CD4-positive, alpha-beta T cell (primary cell): ENCODE data around the gene RNPEPL1. TPM values are rescaled to one million over a fixed set of nuclear protein-coding genes. Genes with fewer than 3 reads are reported as not detected.

Experiments used
- ATAC-seq: fragments of 200-7000 bp; cut with Tn5 transposase; one replicate; pipeline ENCODE4 v1.10.0; 2022; ENCODE audit warnings: mild to moderate bottlenecking; ENCODE audit not compliant: poor library complexity
- CTCF ChIA-PET: fragments of 350-600 bp; sonication (Branson Sonifier 250); formaldehyde crosslinking; loops from one replicate; lab custom pipeline; 2021; ENCODE audit warnings: antibody characterized with exemption, inconsistent platforms; lab: Charles Lee
- POLR2A ChIA-PET: fragments of 350-600 bp; sonication (Branson Sonifier 250); formaldehyde crosslinking; loops from one replicate; lab custom pipeline; 2021; ENCODE audit warnings: antibody characterized with exemption, inconsistent platforms; lab: Charles Lee
- DNase-seq, 14 experiments: peaks; one replicate each; pipeline ENCODE4 v3.0.0-alpha.2; 2013 to 2020; ENCODE audit warnings: mixed read lengths in 2 of 14
- H3K27ac ChIP-seq, 2 donors: one replicate each; pipeline versions ENCODE4 v1.5.1 to v1.7.0; 2013; ENCODE audit warnings: low read length in 2 of 2, low read depth in 1 of 2, mild to moderate bottlenecking in 1 of 2
- H3K27me3 ChIP-seq, 2 experiments: 1 replicate in 1 of 2; 2 replicates in 1 of 2; pipeline versions ENCODE4 v1.6.1 to v1.7.0; 2013; ENCODE audit warnings: low read length in 2 of 2, control low read depth in 1 of 2, mild to moderate bottlenecking in 1 of 2, moderate library complexity in 1 of 2; ENCODE audit not compliant: insufficient read depth in 2 of 2, control insufficient read depth in 1 of 2
- H3K36me3 ChIP-seq: one replicate; pipeline ENCODE4 v1.6.1; 2013; ENCODE audit warnings: low read length, control low read depth; ENCODE audit not compliant: insufficient read depth
- H3K4me1 ChIP-seq: one replicate; pipeline ENCODE4 v1.6.1; 2013; ENCODE audit warnings: low read length, control low read depth; ENCODE audit not compliant: insufficient read depth
- H3K4me3 ChIP-seq: one replicate; pipeline ENCODE4 v1.5.1; 2013; ENCODE audit warnings: mild to moderate bottlenecking, low read length, moderate library complexity
- H3K9me3 ChIP-seq, 2 experiments: 1 replicate in 1 of 2; 2 replicates in 1 of 2; pipeline versions ENCODE4 v1.6.1 to v1.7.0; 2013; ENCODE audit warnings: low read length in 2 of 2, mild to moderate bottlenecking in 2 of 2, control low read depth in 1 of 2, moderate library complexity in 1 of 2; ENCODE audit not compliant: control insufficient read depth in 1 of 2, insufficient read depth in 1 of 2
- H3K27ac Mint-ChIP-seq: one replicate; pipeline ENCODE4 v1.8.0; 2020; ENCODE audit warnings: mixed read lengths
- H3K27me3 Mint-ChIP-seq: one replicate; pipeline ENCODE4 v1.8.0; 2021; ENCODE audit warnings: mixed read lengths
- H3K36me3 Mint-ChIP-seq: one replicate; pipeline ENCODE4 v1.8.0; 2021; ENCODE audit warnings: low read depth, mixed read lengths
- H3K4me1 Mint-ChIP-seq: one replicate; pipeline ENCODE4 v1.8.0; 2021; ENCODE audit warnings: low read depth, mixed read lengths
- H3K4me3 Mint-ChIP-seq: one replicate; pipeline ENCODE4 v1.8.0; 2020; ENCODE audit warnings: mild to moderate bottlenecking, mixed read lengths
- H3K9me3 Mint-ChIP-seq: one replicate; pipeline ENCODE4 v1.8.0; 2020; ENCODE audit warnings: mixed read lengths
- intact Hi-C, 2 experiments: fragments of 100-400 bp; cut with DNase I in 1 of 2; cut with micrococcal nuclease in 1 of 2; formaldehyde crosslinking; loops; one replicate each; pipeline versions ENCODE4 v1.15.1 to v1.9.0; 2023 to 2025; cut with DNase I, micrococcal nuclease
- total RNA-seq, 174 experiments: library from RNA in 2 of 174; stranded (reverse) in 2 of 174; gene quantifications; one replicate each; pipeline ENCODE4 v1.2.3 and lab custom pipeline; 2021 to 2026
- TF ChIP-seq, protein P1 (sequence below): fragments of 200-600 bp; IDR thresholded peaks from one replicate; pipeline ENCODE4 v1.8.0; 2022; ENCODE audit warnings: antibody characterized with exemption, mild to moderate bottlenecking

Gene RNPEPL1
- total RNA-seq, 2 experiments from 2014 or later, result 73.0 to 78.8 TPM

DNA sequence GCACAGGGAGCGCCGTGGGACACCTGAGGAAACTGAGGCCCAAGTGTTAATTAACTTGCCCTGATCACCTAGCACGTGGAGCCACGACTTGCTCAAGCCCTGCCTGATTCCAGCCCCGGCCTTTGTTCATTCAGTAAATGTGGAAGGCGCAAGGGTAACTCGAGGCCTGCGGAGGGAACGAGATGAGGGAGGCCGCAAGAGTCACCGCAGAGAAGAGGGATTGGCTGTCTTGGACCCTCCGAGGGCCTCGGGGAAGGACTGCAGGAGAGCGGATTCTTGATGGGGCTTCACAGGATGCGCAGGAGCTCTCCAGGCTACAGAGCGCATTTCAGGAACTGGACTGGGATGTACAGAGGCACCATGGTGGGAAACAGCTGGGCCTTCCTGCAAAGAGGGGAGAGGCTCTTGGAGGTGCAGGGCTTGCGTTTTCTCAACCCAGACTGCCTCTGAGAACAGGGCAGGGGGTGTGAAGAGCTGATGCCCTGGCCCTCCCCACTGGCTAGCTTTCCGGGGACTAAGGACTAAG is 10.0 kb upstream of the RNPEPL1 start:
- no peak for DNase-seq
- peaks cover 60% of the 10 kb centered on the region for H3K4me1 Mint-ChIP-seq
- H3K36me3 Mint-ChIP-seq, result peaks cover 43% of the 10 kb centered on the region
- POLR2A ChIA-PET, result interaction anchor here (2.0 to 2.8 kb wide), 2 partner anchors 8 to 11 kb away, joined by 7 to 15 read pairs; no protein-coding TSS in a partner anchor
- peak overlapping the region; percentile 87 for H3K4me3 Mint-ChIP-seq
- TF ChIP-seq, protein P1, sequence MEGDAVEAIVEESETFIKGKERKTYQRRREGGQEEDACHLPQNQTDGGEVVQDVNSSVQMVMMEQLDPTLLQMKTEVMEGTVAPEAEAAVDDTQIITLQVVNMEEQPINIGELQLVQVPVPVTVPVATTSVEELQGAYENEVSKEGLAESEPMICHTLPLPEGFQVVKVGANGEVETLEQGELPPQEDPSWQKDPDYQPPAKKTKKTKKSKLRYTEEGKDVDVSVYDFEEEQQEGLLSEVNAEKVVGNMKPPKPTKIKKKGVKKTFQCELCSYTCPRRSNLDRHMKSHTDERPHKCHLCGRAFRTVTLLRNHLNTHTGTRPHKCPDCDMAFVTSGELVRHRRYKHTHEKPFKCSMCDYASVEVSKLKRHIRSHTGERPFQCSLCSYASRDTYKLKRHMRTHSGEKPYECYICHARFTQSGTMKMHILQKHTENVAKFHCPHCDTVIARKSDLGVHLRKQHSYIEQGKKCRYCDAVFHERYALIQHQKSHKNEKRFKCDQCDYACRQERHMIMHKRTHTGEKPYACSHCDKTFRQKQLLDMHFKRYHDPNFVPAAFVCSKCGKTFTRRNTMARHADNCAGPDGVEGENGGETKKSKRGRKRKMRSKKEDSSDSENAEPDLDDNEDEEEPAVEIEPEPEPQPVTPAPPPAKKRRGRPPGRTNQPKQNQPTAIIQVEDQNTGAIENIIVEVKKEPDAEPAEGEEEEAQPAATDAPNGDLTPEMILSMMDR, result no peak
- Histone ChIP-seq H3K27ac (no peak overlapping the region), H3K4me3 (no peak overlapping the region), H3K4me1 (peaks cover 69% of the 10 kb centered on the region), H3K9me3 (no peaks in the 10 kb centered on the region), H3K27me3 (no peaks in the 10 kb centered on the region), H3K36me3 (peaks cover 29% of the 10 kb centered on the region)
- H3K9me3 Mint-ChIP-seq, result no peaks in the 10 kb centered on the region
- H3K27ac Mint-ChIP-seq, result peak overlapping the region; percentile 98
- CTCF ChIA-PET, result interaction anchor here (1.8 to 2.7 kb wide), 3 partner anchors 9 to 44 kb away, joined by 5 to 24 read pairs (median 13); partner anchors contain the start of gene RNPEPL1
- no peak for ATAC-seq
- intact Hi-C loops, result loop anchor here in 1 of 2 experiments (5.0 to 10.0 kb wide), 3 partner anchors 46 to 657 kb away; no protein-coding TSS in a partner anchor
- no peaks in the 10 kb centered on the region for H3K27me3 Mint-ChIP-seq

DNA sequence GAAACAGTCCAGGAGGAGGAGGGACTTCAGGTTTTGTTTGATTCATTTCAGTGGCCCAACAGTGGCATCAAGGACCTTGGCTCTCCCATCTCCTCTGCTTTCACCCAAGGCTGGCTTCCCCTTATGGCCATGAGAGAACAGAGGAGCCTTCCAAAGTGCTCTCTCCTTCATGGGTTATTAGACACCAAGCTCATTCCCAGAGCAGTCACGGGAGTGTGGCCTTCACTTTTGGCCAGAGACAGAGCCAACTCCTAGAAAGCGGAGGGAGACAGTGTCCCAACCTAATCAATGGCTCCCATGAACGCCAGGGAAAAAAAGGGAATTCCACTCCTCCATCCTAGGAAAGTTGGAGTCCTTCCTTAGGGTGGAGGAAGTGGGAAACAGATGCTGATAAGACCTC is 9.0 kb upstream of the RNPEPL1 start:
- ATAC-seq (no peak), DNase-seq (peak in 1 of 14 experiments; percentile 28)
- Mint-ChIP-seq H3K9me3 (no peaks in the 10 kb centered on the region), H3K4me1 (peaks cover 69% of the 10 kb centered on the region), H3K4me3 (peak overlapping the region; percentile 87), H3K27ac (peak overlapping the region; percentile 98), H3K27me3 (no peaks in the 10 kb centered on the region), H3K36me3 (peaks cover 46% of the 10 kb centered on the region)
- Histone ChIP-seq H3K9me3 (no peaks in the 10 kb centered on the region), H3K27me3 (no peaks in the 10 kb centered on the region), H3K36me3 (peaks cover 27% of the 10 kb centered on the region), H3K4me1 (peaks cover 79% of the 10 kb centered on the region), H3K27ac (no peak overlapping the region), H3K4me3 (peak overlapping the region; percentile 53)
- intact Hi-C loops, result loop anchor here in 1 of 2 experiments (5.0 to 10.0 kb wide), 3 partner anchors 47 to 656 kb away; no protein-coding TSS in a partner anchor
- ChIA-PET CTCF (interaction anchor here (6.0 kb wide), 1 partner anchor 21 kb away, joined by 34 read pairs; no protein-coding TSS in a partner anchor), POLR2A (interaction anchor here (0.6 to 3.3 kb wide), 3 partner anchors 10 to 28 kb away, joined by 3 to 104 read pairs (median 53); partner anchors contain the start of genes CAPN10 and RNPEPL1)
- TF ChIP-seq, protein P1, result no peak

DNA sequence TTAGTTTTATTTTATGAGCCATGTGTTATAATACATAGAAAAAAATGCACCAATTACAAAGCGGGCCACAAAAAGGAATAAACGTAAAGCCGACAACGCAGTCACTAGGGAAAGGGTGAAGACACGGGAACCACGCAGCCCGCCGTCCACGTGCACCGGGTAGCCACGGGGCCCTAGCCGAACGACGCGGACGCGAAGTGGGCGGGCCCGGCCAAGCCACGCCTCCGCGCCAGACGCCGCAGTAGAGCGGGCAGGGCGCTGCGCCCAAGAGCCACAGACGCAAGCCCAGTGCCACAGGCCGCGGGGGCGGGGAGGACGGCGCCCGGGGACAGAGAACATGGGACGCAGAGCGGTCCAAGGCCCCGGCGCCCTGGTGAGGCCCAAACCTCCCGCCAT is 8.2 kb upstream of the RNPEPL1 start, which contains the start of gene DUSP28:
TSS of gene DUSP28 (plus strand) at position 274 of the 396 bp plus-strand sequence. CDS start 328 bp downstream, outside the sequence.
- H3K27ac ChIP-seq, result peak within 1 kb of the TSS; percentile 62 to 95
- no peaks in the 10 kb centered on the region for H3K9me3 ChIP-seq
- Mint-ChIP-seq H3K4me3 (peak within 1 kb of the TSS; percentile 90), H3K27ac (peak within 1 kb of the TSS; percentile 98), H3K9me3 (no peaks in the 10 kb centered on the region), H3K27me3 (no peaks in the 10 kb centered on the region), H3K4me1 (peaks cover 77% of the 10 kb centered on the region), H3K36me3 (peaks cover 53% of the 10 kb centered on the region)
- H3K27me3 ChIP-seq, result no peaks in the 10 kb centered on the region
- H3K4me3 ChIP-seq, result peak within 1 kb of the TSS; percentile 53
- CTCF ChIA-PET, result interaction anchor here (1.7 to 6.0 kb wide), 3 partner anchors 20 to 46 kb away, joined by 10 to 34 read pairs (median 11); partner anchors contain the start of gene CAPN10
- H3K36me3 ChIP-seq, result peaks cover 22% of the 10 kb centered on the region
- ATAC-seq, result peak; percentile 60
- DNase-seq, result peak; percentile 77 to 96 (median 86)
- TF ChIP-seq, protein P1, result no peak
- peaks cover 87% of the 10 kb centered on the region for H3K4me1 ChIP-seq
- intact Hi-C loops, result loop anchor here (5.0 to 10.0 kb wide), 7 partner anchors 45 to 1325 kb away; partner anchors contain the start of genes COPS9 (in 1 of the 2), GPC1 (in 1 of the 2), HDAC4 (in 1 of the 2) and HDLBP (in 1 of the 2)
- POLR2A ChIA-PET, result interaction anchor here (0.9 to 3.3 kb wide), 10 partner anchors 9 to 1142 kb away, joined by 3 to 104 read pairs (median 8); partner anchors contain the start of genes CAPN10, ING5 and RNPEPL1
